IMR-90 (cell line): Measurements from ENCODE around the gene TMEM81. TPM values are rescaled to one million over a fixed set of nuclear protein-coding genes. Genes with fewer than 3 reads are reported as not detected.

Experiments used
- ATAC-seq: fragments of 200-7000 bp; cut with Tn5 transposase; 2 replicates; pipeline ENCODE4 v1.9.1; 2020; ENCODE audit warnings: low read depth, mild to moderate bottlenecking, moderate library complexity
- BruUV-seq: library from RNA; stranded (reverse); fragments of 400-500 nt; replicated peaks from 2 replicates; lab custom pipeline; 2021; lab: Mats Ljungman, UMichigan
- CTCF ChIA-PET: fragments of 300-600 bp; formaldehyde crosslinking; extraction: SDS; loops from one replicate; lab custom pipeline; 2021; ENCODE audit warnings: antibody characterized with exemption; lab: Yijun Ruan, JAX
- POLR2A ChIA-PET: fragments of 300-600 bp; sonication (Branson Sonifier 250); formaldehyde crosslinking; loops from one replicate; lab custom pipeline; 2022; ENCODE audit warnings: antibody characterized with exemption; ENCODE audit not compliant: unreplicated experiment; lab: Charles Lee
- DNase-seq: peaks from one replicate; pipeline ENCODE4 v3.0.0; 2013
- H2AFZ ChIP-seq: replicated peaks from 2 replicates; pipeline ENCODE3; 2013; ENCODE audit warnings: low read length, mild to moderate bottlenecking; ENCODE audit not compliant: poor library complexity
- H2AK5ac ChIP-seq: 2 replicates; pipeline ENCODE4 v1.6.1; 2013; ENCODE audit warnings: low read depth, low read length, inconsistent platforms
- H2AK9ac ChIP-seq: replicated peaks from 2 replicates; pipeline ENCODE3; 2013; ENCODE audit warnings: mild to moderate bottlenecking, low read depth, low read length, moderate library complexity; ENCODE audit not compliant: poor library complexity
- H2BK120ac ChIP-seq: 2 replicates; pipeline ENCODE4 v1.6.1; 2013; ENCODE audit warnings: low read depth, low read length, inconsistent platforms
- H2BK15ac ChIP-seq: 3 replicates; pipeline ENCODE4 v1.6.1; 2013; ENCODE audit warnings: low read depth, low read length, inconsistent platforms
- H2BK20ac ChIP-seq: 2 replicates; pipeline ENCODE4 v1.6.1; 2013; ENCODE audit warnings: low read depth, mild to moderate bottlenecking, inconsistent platforms, low read length, moderate library complexity
- H2BK5ac ChIP-seq: 2 replicates; pipeline ENCODE4 v1.6.1; 2013; ENCODE audit warnings: mild to moderate bottlenecking, low read depth, low read length, inconsistent platforms; ENCODE audit not compliant: poor library complexity, severe bottlenecking
- H3K14ac ChIP-seq: replicated peaks from 2 replicates; pipeline ENCODE4 v1.6.1; 2013; ENCODE audit warnings: low read depth, low read length, inconsistent platforms
- H3K18ac ChIP-seq: 2 replicates; pipeline ENCODE4 v1.6.1; 2013; ENCODE audit warnings: low read depth, low read length, control low read depth
- H3K23ac ChIP-seq: 2 replicates; pipeline ENCODE4 v1.6.1; 2013; ENCODE audit warnings: low read depth, low read length, inconsistent platforms
- H3K27ac ChIP-seq: 2 replicates; pipeline ENCODE4 v1.5.1; 2013; ENCODE audit warnings: mild to moderate bottlenecking, control low read depth, low read length; ENCODE audit not compliant: insufficient read depth
- H3K27me3 ChIP-seq: 2 replicates; pipeline ENCODE4 v1.6.1; 2013; ENCODE audit warnings: low read length; ENCODE audit not compliant: control insufficient read depth, insufficient read depth
- H3K36me3 ChIP-seq: 2 replicates; pipeline ENCODE4 v1.6.1; 2013; ENCODE audit warnings: low read length, mixed read lengths; ENCODE audit not compliant: control insufficient read depth, insufficient read depth
- H3K4ac ChIP-seq: 2 replicates; pipeline ENCODE4 v1.6.1; 2013; ENCODE audit warnings: low read depth, low read length, inconsistent platforms
- H3K4me1 ChIP-seq: 2 replicates; pipeline ENCODE4 v1.6.1; 2013; ENCODE audit warnings: low read length, mixed read lengths; ENCODE audit not compliant: control insufficient read depth, insufficient read depth
- H3K4me2 ChIP-seq: 2 replicates; pipeline ENCODE4 v1.6.1; 2013; ENCODE audit warnings: low read depth, mild to moderate bottlenecking, control low read depth, low read length, moderate library complexity
- H3K4me3 ChIP-seq: 2 replicates; pipeline ENCODE4 v1.5.1; 2013; ENCODE audit warnings: low read depth, mild to moderate bottlenecking, control low read depth, low read length, moderate library complexity; ENCODE audit not compliant: insufficient read depth
- H3K56ac ChIP-seq: 2 replicates; pipeline ENCODE4 v1.6.1; 2013; ENCODE audit warnings: low read length, inconsistent platforms; ENCODE audit not compliant: insufficient read depth; ENCODE audit errors: extremely low read depth
- H3K79me1 ChIP-seq, 2 experiments: 2 replicates each; pipeline ENCODE4 v1.6.1; 2013; ENCODE audit warnings: low read length in 2 of 2, inconsistent platforms in 1 of 2, low read depth in 1 of 2
- H3K9ac ChIP-seq: 2 replicates; pipeline ENCODE4 v1.6.1; 2013; ENCODE audit warnings: low read depth, low read length, control low read depth
- H3K9me1 ChIP-seq: 2 replicates; pipeline ENCODE4 v1.6.1; 2013; ENCODE audit warnings: low read length, inconsistent platforms; ENCODE audit not compliant: insufficient read depth
- H3K9me3 ChIP-seq: 2 replicates; pipeline ENCODE4 v1.6.1; 2013; ENCODE audit warnings: low read length; ENCODE audit not compliant: control insufficient read depth, insufficient read depth
- H4K20me1 ChIP-seq: 2 replicates; pipeline ENCODE4 v1.6.1; 2013; ENCODE audit warnings: low read length, inconsistent platforms; ENCODE audit not compliant: insufficient read depth
- H4K5ac ChIP-seq: 2 replicates; pipeline ENCODE4 v1.6.1; 2013; ENCODE audit warnings: mild to moderate bottlenecking, low read depth, low read length, control low read depth
- H4K8ac ChIP-seq, 2 experiments: 2 replicates each; pipeline ENCODE4 v1.6.1; 2013; ENCODE audit warnings: low read depth in 2 of 2, low read length in 2 of 2, control low read depth in 1 of 2, inconsistent platforms in 1 of 2
- H4K91ac ChIP-seq: 2 replicates; pipeline ENCODE4 v1.6.1; 2013; ENCODE audit warnings: low read depth, low read length, inconsistent platforms; ENCODE audit not compliant: insufficient read depth
- CHD1 ChIP-seq: IDR thresholded peaks from 2 replicates; pipeline ENCODE4 v1.6.1; 2012; ENCODE audit warnings: low read depth, low read length, improper control_type of control experiment
- FOS ChIP-seq: fragments of 150-350 bp; IDR thresholded peaks from 2 replicates; pipeline ENCODE4 v1.6.1; 2016; ENCODE audit warnings: low read depth, low read length
- MAFK ChIP-seq: IDR thresholded peaks from 2 replicates; pipeline ENCODE4 v1.6.1; 2012; ENCODE audit warnings: low read depth, low read length, improper control_type of control experiment
- MAZ ChIP-seq: IDR thresholded peaks from 2 replicates; pipeline ENCODE4 v1.6.1; 2012; ENCODE audit warnings: low read depth, mild to moderate bottlenecking, low read length, improper control_type of control experiment, moderate library complexity, borderline replicate concordance
- MXI1 ChIP-seq: IDR thresholded peaks from 2 replicates; pipeline ENCODE4 v1.6.1; 2012; ENCODE audit warnings: low read depth, mild to moderate bottlenecking, low read length, moderate library complexity, borderline replicate concordance
- POLR2A ChIP-seq: IDR thresholded peaks from 2 replicates; pipeline ENCODE4 v1.6.1; 2012; ENCODE audit warnings: mild to moderate bottlenecking, low read depth, low read length
- RFX5 ChIP-seq: IDR thresholded peaks from 2 replicates; pipeline ENCODE4 v1.8.0; 2012; ENCODE audit warnings: low read depth, mild to moderate bottlenecking, low read length, moderate library complexity
- SMC3 ChIP-seq: fragments of 150-350 bp; IDR thresholded peaks from 2 replicates; pipeline ENCODE4 v1.6.1; 2016; ENCODE audit warnings: low read depth, mild to moderate bottlenecking, antibody characterized with exemption, low read length, moderate library complexity
- WGBS, 2 experiments: methylation state at CpG; one replicate each; pipeline versions ENCODE4 v1.1.5 to v1.1.7; 2013; ENCODE audit warnings: missing lambda C conversion rate in 2 of 2; ENCODE audit not compliant: insufficient read length in 1 of 2; ENCODE audit errors: extremely low coverage in 2 of 2; 5-methylcytosine and 5-hydroxymethylcytosine counted together
- dilution Hi-C: fragments of 300-500 bp; cut with HindIII; formaldehyde crosslinking; loops from one replicate; pipeline ENCODE4 v1.14.3; 2018; ENCODE audit warnings: low sequenced_read_pairs; ENCODE audit not compliant: unreplicated experiment
- in situ Hi-C: fragments of 300-500 bp; cut with MboI; formaldehyde crosslinking; loops from 3 replicates; pipeline ENCODE4 v1.14.3; 2019; ENCODE audit warnings: low sequenced_read_pairs, inconsistent platforms, mixed read lengths
- intact Hi-C: fragments of 100-400 bp; cut with micrococcal nuclease; formaldehyde crosslinking; loops from 2 replicates; pipeline ENCODE4 v1.10.0; 2022
- polyA plus RNA-seq, 3 experiments: library from polyadenylated mRNA; depleted of rRNA; stranded (reverse); fragments of >200 nt; gene quantifications; 2 replicates each; pipeline ENCODE4 v1.2.3, GENCODE V29; 2012; ENCODE audit warnings: low replicate concordance in 1 of 3
- total RNA-seq: library from RNA; depleted of rRNA; stranded (reverse); fragments of >200 nt; gene quantifications from 2 replicates; pipeline ENCODE4 v1.2.3, GENCODE V29; 2012
- TF ChIP-seq, protein P1 (sequence below): conservative IDR thresholded peaks from 2 replicates; pipeline ENCODE4 v1.5.1; 2012; ENCODE audit warnings: mild to moderate bottlenecking, low read depth, low read length, improper control_type of control experiment
- TF ChIP-seq, protein P2 (sequence below): fragments of 150-350 bp; IDR thresholded peaks from 2 replicates; pipeline ENCODE4 v1.6.1; 2016; ENCODE audit warnings: low read depth, mild to moderate bottlenecking, low read length, moderate library complexity, borderline replicate concordance
- TF ChIP-seq, protein P3 (sequence below): fragments of 150-350 bp; IDR thresholded peaks from 2 replicates; pipeline ENCODE4 v1.6.1; 2017; ENCODE audit warnings: mild to moderate bottlenecking, antibody characterized with exemption, low read length, low read depth

TMEM81 gene
- total and polyA plus RNA-seq, 2 of the 4 experiments (the other 2 are of a cell fraction) = 1.5 to 1.8 TPM

GRCh38 chr1:205133287-205133686, 49.0 kb upstream of the TMEM81 start:
- dilution Hi-C loops = no loop called here
- Histone ChIP-seq H3K4me2 (no peak overlapping the region), H3K4me1 (no peaks in the 10 kb centered on the region), H3K14ac (no peak overlapping the region), H3K4ac (no peak overlapping the region), H2BK20ac (no peak overlapping the region), H2AK5ac (no peak overlapping the region), H2BK5ac (no peak overlapping the region), H3K79me1 (no peaks in the 10 kb centered on the region), H4K91ac (no peak overlapping the region), H3K23ac (no peak overlapping the region), H3K56ac (no peak overlapping the region), H2BK15ac (no peak overlapping the region), H2AFZ (no peak overlapping the region), H3K27me3 (no peaks in the 10 kb centered on the region), H3K9me1 (0 out of 2 replicates have a peak, but pooled peaks cover 5% of the 10 kb centered on the region), H3K9me3 (no peaks in the 10 kb centered on the region), H4K8ac (no peak overlapping the region), H4K20me1 (no peaks in the 10 kb centered on the region), H3K4me3 (no peak overlapping the region), H4K5ac (no peak overlapping the region), H3K36me3 (no peaks in the 10 kb centered on the region), H2BK120ac (no peak overlapping the region), H3K18ac (no peak overlapping the region), H2AK9ac (no peak overlapping the region), H3K27ac (no peak overlapping the region), H3K9ac (no peak overlapping the region)
- TF ChIP-seq, protein P1, sequence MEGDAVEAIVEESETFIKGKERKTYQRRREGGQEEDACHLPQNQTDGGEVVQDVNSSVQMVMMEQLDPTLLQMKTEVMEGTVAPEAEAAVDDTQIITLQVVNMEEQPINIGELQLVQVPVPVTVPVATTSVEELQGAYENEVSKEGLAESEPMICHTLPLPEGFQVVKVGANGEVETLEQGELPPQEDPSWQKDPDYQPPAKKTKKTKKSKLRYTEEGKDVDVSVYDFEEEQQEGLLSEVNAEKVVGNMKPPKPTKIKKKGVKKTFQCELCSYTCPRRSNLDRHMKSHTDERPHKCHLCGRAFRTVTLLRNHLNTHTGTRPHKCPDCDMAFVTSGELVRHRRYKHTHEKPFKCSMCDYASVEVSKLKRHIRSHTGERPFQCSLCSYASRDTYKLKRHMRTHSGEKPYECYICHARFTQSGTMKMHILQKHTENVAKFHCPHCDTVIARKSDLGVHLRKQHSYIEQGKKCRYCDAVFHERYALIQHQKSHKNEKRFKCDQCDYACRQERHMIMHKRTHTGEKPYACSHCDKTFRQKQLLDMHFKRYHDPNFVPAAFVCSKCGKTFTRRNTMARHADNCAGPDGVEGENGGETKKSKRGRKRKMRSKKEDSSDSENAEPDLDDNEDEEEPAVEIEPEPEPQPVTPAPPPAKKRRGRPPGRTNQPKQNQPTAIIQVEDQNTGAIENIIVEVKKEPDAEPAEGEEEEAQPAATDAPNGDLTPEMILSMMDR = no peak
- TF ChIP-seq, protein P2, sequence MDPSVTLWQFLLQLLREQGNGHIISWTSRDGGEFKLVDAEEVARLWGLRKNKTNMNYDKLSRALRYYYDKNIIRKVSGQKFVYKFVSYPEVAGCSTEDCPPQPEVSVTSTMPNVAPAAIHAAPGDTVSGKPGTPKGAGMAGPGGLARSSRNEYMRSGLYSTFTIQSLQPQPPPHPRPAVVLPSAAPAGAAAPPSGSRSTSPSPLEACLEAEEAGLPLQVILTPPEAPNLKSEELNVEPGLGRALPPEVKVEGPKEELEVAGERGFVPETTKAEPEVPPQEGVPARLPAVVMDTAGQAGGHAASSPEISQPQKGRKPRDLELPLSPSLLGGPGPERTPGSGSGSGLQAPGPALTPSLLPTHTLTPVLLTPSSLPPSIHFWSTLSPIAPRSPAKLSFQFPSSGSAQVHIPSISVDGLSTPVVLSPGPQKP = no peak
- TF ChIP-seq RFX5 (no peak), POLR2A (no peak), CHD1 (no peak), MXI1 (no peak), FOS (no peak), MAZ (no peak), MAFK (no peak), SMC3 (no peak)
- TF ChIP-seq, protein P3, sequence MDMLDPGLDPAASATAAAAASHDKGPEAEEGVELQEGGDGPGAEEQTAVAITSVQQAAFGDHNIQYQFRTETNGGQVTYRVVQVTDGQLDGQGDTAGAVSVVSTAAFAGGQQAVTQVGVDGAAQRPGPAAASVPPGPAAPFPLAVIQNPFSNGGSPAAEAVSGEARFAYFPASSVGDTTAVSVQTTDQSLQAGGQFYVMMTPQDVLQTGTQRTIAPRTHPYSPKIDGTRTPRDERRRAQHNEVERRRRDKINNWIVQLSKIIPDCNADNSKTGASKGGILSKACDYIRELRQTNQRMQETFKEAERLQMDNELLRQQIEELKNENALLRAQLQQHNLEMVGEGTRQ = no peak
- DNase-seq (no peak), ATAC-seq (no peak)
- intact Hi-C loops = no loop called here
- ChIA-PET POLR2A (no interaction called here), CTCF (interaction anchor here (1.4 kb wide), 1 partner anchor 12 kb away, joined by 4 read pairs; no protein-coding TSS in a partner anchor)
- no CpG with 5 or more reads among the region's 1 CpG for whole genome bisulfite sequencing, 2 experiments
- in situ Hi-C loops = no loop called here
- BruUV-seq = no TSS peak
